Adrenal gland (tissue), 12 donors: Measurements from ENCODE around the gene ZBTB4. TPM values are rescaled to one million over a fixed set of nuclear protein-coding genes. Genes with fewer than 3 reads are reported as not detected.

Experiments used
- DNase-seq, 7 donors: peaks; one replicate each; pipeline ENCODE4 v3.0.0-alpha.2; 2019 to 2020
- H3K27ac ChIP-seq, 5 donors: fragments of 200-600 bp; sonication (generic) in 4 of 5; 1 replicate in 3 of 5; 2 replicates in 2 of 5; pipeline versions ENCODE4 v1.5.1 to v1.8.0; 2016 to 2020; ENCODE audit warnings: mild to moderate bottlenecking in 1 of 5
- H3K27me3 ChIP-seq: fragments of 200-600 bp; 2 replicates; pipeline ENCODE4 v1.8.0; 2021
- H3K36me3 ChIP-seq, 2 donors: fragments of 200-600 bp; replicated peaks in 1 of 2; 1 replicate in 1 of 2; 2 replicates in 1 of 2; pipeline versions ENCODE4 v1.5.1 to v1.8.0; 2018 to 2022
- H3K4me1 ChIP-seq, 2 donors: fragments of 200-600 bp; replicated peaks in 1 of 2; 1 replicate in 1 of 2; 2 replicates in 1 of 2; pipeline versions ENCODE4 v1.5.1 to v1.8.0; 2018 to 2021
- H3K4me3 ChIP-seq, 4 donors: fragments of 200-600 bp; sonication (generic) in 3 of 4; one replicate each; pipeline ENCODE4 v1.5.1; 2016 to 2018
- H3K9me3 ChIP-seq, 3 donors: fragments of 200-600 bp; sonication (generic) in 1 of 3; replicated peaks in 1 of 3; 1 replicate in 2 of 3; 2 replicates in 1 of 3; pipeline versions ENCODE4 v1.5.1 to v1.8.0; 2016 to 2021
- POLR2A ChIP-seq, 2 donors: fragments of 450-650 bp; IDR thresholded peaks; one replicate each; pipeline ENCODE4 v1.6.1; 2017; ENCODE audit warnings: antibody characterized with exemption in 2 of 2, mild to moderate bottlenecking in 2 of 2, moderate library complexity in 1 of 2
- WGBS, 4 donors: extraction: QIAGEN DNeasy Blood & Tissue Kit in 2 of 4; methylation state at CpG; one replicate each; pipeline versions ENCODE4 v1.1.5 to v1.1.7; 2013 to 2017; 5-methylcytosine and 5-hydroxymethylcytosine counted together
- intact Hi-C, 2 donors: fragments of 100-400 bp; cut with DNase I; formaldehyde crosslinking; loops; one replicate each; pipeline versions ENCODE4 v1.14.1 to v1.15.0; 2022 to 2023
- polyA plus RNA-seq, 3 donors: library from polyadenylated mRNA; stranded (reverse); fragments of 200-250 nt in 2 of 3; fragments of 350-450 nt in 1 of 3; fragmentation: Illumina TruSeq in 1 of 3; extraction: RNeasy Lipid Tissue Mini Kit (QIAGEN cat#74804) in 1 of 3; gene quantifications; one replicate each; pipeline ENCODE4 v1.2.3, GENCODE V29; 2013 to 2014
- total RNA-seq, 9 donors: library from RNA; depleted of rRNA in 4 of 9; stranded (reverse); fragments of >200 nt in 4 of 9; fragments of 120-200 nt in 1 of 9; fragmentation: NEBNext Ultra II Directional in 1 of 9; extraction: Animal tissue kit (Norgen Biotek cat#: 25700) in 1 of 9; gene quantifications; one replicate each; pipeline versions ENCODE4 v1.1.0 to v1.2.4, GENCODE V29; 2013 to 2023
- TF ChIP-seq, protein P1 (sequence below), 6 experiments: fragments of 450-650 bp in 4 of 6; fragments of 200-600 bp in 2 of 6; sonication (generic) in 1 of 6; IDR thresholded peaks; 1 replicate in 5 of 6; 2 replicates in 1 of 6; pipeline versions ENCODE4 v1.5.1 to v1.8.0; 2016 to 2021; ENCODE audit warnings: antibody characterized with exemption in 6 of 6, mild to moderate bottlenecking in 2 of 6, moderate library complexity in 1 of 6
- donor health status: healthy with polysubstance abuse.
- donor health status: Bipolar disorder and iron deficiency.
- donor health status: DM: yes; HTN: yes; CAD: no.
- donor health status: DM: no; HTN: no; CAD: no.
- donor health status: DM: no; HTN: no; CAD: no.
- donor health status: DM: yes; HTN: yes; CAD: no.

Gene ZBTB4
- total and polyA plus RNA-seq, 12 donors = 16.6 to 111 (median 66.5) TPM

DNA sequence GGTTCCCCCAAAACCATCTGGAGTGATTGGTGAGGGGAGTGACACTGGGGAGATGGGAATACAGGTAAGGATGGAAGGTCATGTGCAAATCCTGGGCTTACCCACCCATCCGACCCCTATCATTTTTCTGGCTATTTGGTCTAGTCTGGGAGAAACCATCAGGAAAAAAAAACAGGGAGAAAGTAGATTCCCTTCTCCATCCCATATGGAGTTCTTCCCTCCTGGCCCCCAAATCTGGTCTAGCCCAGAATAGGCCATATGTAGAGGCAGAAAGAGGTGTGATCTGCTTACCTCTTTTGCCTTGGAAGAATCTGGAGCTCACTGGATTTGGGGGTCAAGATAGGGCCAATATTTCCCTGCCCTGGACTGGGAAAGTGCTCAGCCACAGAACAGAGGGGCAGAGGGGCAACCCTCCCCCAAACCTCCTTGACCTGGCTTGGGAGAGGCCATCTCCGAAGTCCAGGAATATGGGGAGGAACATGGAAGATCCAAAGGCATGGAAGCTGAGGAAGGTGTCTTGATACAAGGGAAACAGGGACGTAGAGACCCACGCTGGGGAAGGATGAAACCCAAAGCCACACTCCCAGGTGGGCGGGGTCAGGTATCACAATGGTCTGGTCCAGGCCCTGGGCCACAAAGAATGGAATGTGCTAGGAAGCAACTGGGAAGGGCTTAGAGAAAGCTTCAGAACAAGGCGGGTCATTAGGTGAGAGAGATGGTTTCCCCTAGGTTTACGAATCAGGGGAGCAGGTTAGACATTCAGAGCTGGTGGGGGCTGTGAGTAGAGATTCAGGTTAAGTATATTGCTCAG is 18.4 kb downstream of the ZBTB4 start:
- Histone ChIP-seq H3K27me3 (no peaks in the 10 kb centered on the region), H3K36me3 (peaks cover 0 to 39% of the 10 kb centered on the region in 2 donors), H3K4me3 (no peak overlapping the region), H3K9me3 (no peaks in the 10 kb centered on the region), H3K4me1 (peaks cover 4 to 5% of the 10 kb centered on the region in 2 donors), H3K27ac (peak overlapping the region in 2 of 5 donors; percentile 29 to 49)
- DNase-seq = no peak
- WGBS, 4 donors = 93 to 95% (median 94%) methylated on average over 7 of the region's 7 CpGs
- TF ChIP-seq, protein P1, sequence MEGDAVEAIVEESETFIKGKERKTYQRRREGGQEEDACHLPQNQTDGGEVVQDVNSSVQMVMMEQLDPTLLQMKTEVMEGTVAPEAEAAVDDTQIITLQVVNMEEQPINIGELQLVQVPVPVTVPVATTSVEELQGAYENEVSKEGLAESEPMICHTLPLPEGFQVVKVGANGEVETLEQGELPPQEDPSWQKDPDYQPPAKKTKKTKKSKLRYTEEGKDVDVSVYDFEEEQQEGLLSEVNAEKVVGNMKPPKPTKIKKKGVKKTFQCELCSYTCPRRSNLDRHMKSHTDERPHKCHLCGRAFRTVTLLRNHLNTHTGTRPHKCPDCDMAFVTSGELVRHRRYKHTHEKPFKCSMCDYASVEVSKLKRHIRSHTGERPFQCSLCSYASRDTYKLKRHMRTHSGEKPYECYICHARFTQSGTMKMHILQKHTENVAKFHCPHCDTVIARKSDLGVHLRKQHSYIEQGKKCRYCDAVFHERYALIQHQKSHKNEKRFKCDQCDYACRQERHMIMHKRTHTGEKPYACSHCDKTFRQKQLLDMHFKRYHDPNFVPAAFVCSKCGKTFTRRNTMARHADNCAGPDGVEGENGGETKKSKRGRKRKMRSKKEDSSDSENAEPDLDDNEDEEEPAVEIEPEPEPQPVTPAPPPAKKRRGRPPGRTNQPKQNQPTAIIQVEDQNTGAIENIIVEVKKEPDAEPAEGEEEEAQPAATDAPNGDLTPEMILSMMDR (IDR thresholded peaks at IDR 0.05) = no peak
- no peak for TF ChIP-seq POLR2A (IDR thresholded peaks at IDR 0.05)
- intact Hi-C loops = no loop called here

DNA sequence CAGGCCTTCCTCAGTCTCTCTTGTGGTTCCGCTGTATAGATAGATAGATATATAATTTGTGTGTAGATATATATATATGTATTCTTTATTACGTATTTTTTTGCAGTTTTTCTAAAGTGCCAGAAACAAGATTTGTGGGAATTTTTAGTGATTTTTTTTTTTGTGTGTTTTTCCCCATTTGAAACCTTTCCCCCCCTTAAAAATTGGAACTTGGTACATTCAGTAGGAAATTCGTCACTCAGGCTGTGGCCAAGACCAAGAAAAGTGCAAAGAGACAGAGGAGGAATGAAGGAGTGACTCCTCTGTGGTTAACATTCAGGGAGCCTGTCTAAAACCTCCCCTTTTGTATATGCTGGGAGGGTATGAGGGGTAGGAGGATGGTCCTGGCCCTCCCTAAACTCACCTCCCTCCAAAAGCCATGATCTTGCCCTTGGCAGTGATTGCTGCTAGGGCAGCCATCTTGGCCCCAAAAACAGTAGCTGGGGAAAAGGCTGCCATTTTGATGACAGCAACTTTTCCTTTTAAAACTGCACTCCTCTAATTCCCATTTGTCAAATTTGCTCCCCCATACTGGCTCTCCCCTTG is 19.4 kb downstream of the ZBTB4 start:
- no peak for DNase-seq
- WGBS, 4 donors = 63 to 76% (median 72%) methylated on average over 3 of the region's 3 CpGs
- Histone ChIP-seq H3K27me3 (no peaks in the 10 kb centered on the region), H3K36me3 (peaks cover 0 to 29% of the 10 kb centered on the region in 2 donors), H3K27ac (peak overlapping the region in 2 of 5 donors; percentile 49 to 61), H3K4me1 (no peaks in the 10 kb centered on the region), H3K9me3 (no peaks in the 10 kb centered on the region), H3K4me3 (no peak overlapping the region)
- no peak for TF ChIP-seq POLR2A (IDR thresholded peaks at IDR 0.05)
- TF ChIP-seq, protein P1 (IDR thresholded peaks at IDR 0.05) = no peak
- intact Hi-C loops = no loop called here

DNA sequence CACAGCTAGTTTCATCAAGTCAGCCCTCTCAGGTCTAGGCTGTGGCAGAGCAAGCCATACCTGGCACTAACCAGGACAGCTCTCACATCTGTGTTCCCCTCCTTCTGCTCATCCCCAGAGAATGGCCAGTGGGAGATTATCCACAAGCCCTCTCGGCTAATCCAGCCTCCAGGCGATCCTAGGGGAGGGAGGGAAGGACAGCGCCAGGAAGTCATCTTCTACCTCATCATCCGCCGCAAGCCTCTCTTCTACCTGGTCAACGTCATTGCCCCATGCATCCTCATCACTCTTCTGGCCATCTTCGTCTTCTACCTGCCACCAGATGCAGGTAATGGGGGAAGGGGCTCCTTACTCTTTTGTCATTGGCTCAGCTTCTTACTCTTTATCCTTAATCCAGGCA is 31.0 kb downstream of the ZBTB4 start:
- TF ChIP-seq, protein P1 (IDR thresholded peaks at IDR 0.05) = no peak
- TF ChIP-seq POLR2A (IDR thresholded peaks at IDR 0.05) = no peak
- intact Hi-C loops = no loop called here
- Histone ChIP-seq H3K36me3 (no peaks in the 10 kb centered on the region), H3K9me3 (no peaks in the 10 kb centered on the region), H3K4me1 (peaks cover 17 to 21% of the 10 kb centered on the region in 2 donors), H3K4me3 (no peak overlapping the region), H3K27ac (no peak overlapping the region), H3K27me3 (no peaks in the 10 kb centered on the region)
- no peak for DNase-seq
- 88 to 95% (median 93%) methylated on average over 7 of the region's 7 CpGs for WGBS, 4 donors

DNA sequence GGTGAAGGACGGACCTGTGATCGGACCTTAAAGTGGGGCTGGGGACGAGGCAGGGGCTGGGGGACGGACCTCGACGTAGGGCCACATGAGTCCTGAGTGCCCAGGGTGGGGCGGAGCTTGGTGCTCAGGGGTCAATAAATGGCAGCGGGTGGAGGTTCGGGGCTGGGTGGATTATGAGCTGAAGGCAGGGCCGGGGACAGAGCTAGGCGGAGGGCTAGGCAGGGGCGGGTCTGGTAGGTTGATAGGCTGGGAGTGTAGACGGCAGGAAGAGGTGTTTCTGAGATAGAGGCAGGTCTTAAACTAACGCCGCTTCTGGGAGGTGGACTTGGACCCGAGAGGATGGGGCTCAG is 33.8 kb downstream of the ZBTB4 start:
- peak overlapping the region; percentile 59 to 91 (median 86) for H3K27ac ChIP-seq
- intact Hi-C loops = no loop called here
- H3K9me3 ChIP-seq = no peaks in the 10 kb centered on the region
- no peak for TF ChIP-seq POLR2A (IDR thresholded peaks at IDR 0.05)
- TF ChIP-seq, protein P1 (IDR thresholded peaks at IDR 0.05) = no peak
- DNase-seq = no peak
- H3K4me3 ChIP-seq = peak overlapping the region in 2 of 4 donors; percentile 35 to 46
- H3K27me3 ChIP-seq = no peaks in the 10 kb centered on the region
- 4 to 14% (median 9%) methylated on average over 15 to 16 of the region's 16 CpGs for WGBS, 4 donors
- no peaks in the 10 kb centered on the region for H3K36me3 ChIP-seq
- peaks cover 23 to 28% of the 10 kb centered on the region in 2 donors for H3K4me1 ChIP-seq
